Ishikawa (cell line): ENCODE measurements around the gene CEP68.
A peak's percentile ranks its signal among the peaks of the same experiment; 100 is the strongest.

ENCODE experiments used
- CEBPB ChIP-seq: IDR thresholded peaks from 2 replicates; pipeline ENCODE4 v1.6.1; 2012
- CREB1 ChIP-seq: IDR thresholded peaks from 2 replicates; pipeline ENCODE4 v1.6.1; 2012; ENCODE audit warnings: low read depth
- EGR1 ChIP-seq: IDR thresholded peaks from 2 replicates; pipeline ENCODE4 v1.6.1; 2012
- EP300 ChIP-seq: IDR thresholded peaks from 2 replicates; pipeline ENCODE4 v1.6.1; 2012; ENCODE audit warnings: borderline replicate concordance
- FOXM1 ChIP-seq: IDR thresholded peaks from 2 replicates; pipeline ENCODE4 v1.6.1; 2012; ENCODE audit warnings: low read depth, borderline replicate concordance
- NFIC ChIP-seq: IDR thresholded peaks from 2 replicates; pipeline ENCODE4 v1.6.1; 2012
- RAD21 ChIP-seq: IDR thresholded peaks from 2 replicates; pipeline ENCODE4 v1.6.1; 2012; ENCODE audit warnings: low read depth
- TAF1 ChIP-seq: IDR thresholded peaks from 2 replicates; pipeline ENCODE4 v1.6.1; 2012; ENCODE audit warnings: low read depth, mild to moderate bottlenecking
- TCF12 ChIP-seq: IDR thresholded peaks from 2 replicates; pipeline ENCODE4 v1.6.1; 2012; ENCODE audit warnings: low read depth
- TEAD4 ChIP-seq: IDR thresholded peaks from 2 replicates; pipeline ENCODE4 v1.6.1; 2012
- YY1 ChIP-seq: IDR thresholded peaks from 2 replicates; pipeline ENCODE4 v1.6.1; 2012; ENCODE audit warnings: low read depth
- ZBTB7A ChIP-seq: IDR thresholded peaks from 2 replicates; pipeline ENCODE4 v1.6.1; 2012; ENCODE audit warnings: low read depth
- TF ChIP-seq, protein P1 (sequence below): IDR thresholded peaks from 2 replicates; pipeline ENCODE4 v1.6.1; 2012; ENCODE audit warnings: low read depth, mild to moderate bottlenecking
- TF ChIP-seq, protein P2 (sequence below): IDR thresholded peaks from 2 replicates; pipeline ENCODE4 v1.6.1; 2012
- TF ChIP-seq, protein P3 (sequence below): IDR thresholded peaks from 2 replicates; pipeline ENCODE4 v1.6.1; 2012

CEP68 gene

DNA sequence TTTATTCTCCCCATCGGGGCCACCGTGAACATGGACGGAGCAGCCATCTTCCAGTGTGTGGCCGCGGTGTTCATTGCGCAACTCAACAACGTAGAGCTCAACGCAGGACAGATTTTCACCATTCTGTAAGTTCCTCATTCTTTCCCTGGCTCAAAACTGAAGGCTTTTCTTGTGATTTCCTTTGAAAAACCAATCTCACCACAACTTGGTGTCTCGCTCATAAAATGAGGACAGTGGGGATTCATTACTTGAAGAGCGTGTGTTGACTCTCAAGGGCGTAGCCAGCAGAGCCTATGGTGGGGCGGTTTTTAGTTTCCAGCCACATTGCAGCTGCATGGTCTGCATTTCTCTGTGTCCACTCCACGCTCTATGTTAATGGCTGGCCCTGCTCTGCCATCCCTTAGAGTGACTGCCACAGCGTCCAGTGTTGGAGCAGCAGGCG lies 38.1 kb upstream of the CEP68 start:
- TF ChIP-seq, protein P1, sequence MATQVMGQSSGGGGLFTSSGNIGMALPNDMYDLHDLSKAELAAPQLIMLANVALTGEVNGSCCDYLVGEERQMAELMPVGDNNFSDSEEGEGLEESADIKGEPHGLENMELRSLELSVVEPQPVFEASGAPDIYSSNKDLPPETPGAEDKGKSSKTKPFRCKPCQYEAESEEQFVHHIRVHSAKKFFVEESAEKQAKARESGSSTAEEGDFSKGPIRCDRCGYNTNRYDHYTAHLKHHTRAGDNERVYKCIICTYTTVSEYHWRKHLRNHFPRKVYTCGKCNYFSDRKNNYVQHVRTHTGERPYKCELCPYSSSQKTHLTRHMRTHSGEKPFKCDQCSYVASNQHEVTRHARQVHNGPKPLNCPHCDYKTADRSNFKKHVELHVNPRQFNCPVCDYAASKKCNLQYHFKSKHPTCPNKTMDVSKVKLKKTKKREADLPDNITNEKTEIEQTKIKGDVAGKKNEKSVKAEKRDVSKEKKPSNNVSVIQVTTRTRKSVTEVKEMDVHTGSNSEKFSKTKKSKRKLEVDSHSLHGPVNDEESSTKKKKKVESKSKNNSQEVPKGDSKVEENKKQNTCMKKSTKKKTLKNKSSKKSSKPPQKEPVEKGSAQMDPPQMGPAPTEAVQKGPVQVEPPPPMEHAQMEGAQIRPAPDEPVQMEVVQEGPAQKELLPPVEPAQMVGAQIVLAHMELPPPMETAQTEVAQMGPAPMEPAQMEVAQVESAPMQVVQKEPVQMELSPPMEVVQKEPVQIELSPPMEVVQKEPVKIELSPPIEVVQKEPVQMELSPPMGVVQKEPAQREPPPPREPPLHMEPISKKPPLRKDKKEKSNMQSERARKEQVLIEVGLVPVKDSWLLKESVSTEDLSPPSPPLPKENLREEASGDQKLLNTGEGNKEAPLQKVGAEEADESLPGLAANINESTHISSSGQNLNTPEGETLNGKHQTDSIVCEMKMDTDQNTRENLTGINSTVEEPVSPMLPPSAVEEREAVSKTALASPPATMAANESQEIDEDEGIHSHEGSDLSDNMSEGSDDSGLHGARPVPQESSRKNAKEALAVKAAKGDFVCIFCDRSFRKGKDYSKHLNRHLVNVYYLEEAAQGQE = no peak
- TF ChIP-seq CEBPB = peak; percentile 58

DNA sequence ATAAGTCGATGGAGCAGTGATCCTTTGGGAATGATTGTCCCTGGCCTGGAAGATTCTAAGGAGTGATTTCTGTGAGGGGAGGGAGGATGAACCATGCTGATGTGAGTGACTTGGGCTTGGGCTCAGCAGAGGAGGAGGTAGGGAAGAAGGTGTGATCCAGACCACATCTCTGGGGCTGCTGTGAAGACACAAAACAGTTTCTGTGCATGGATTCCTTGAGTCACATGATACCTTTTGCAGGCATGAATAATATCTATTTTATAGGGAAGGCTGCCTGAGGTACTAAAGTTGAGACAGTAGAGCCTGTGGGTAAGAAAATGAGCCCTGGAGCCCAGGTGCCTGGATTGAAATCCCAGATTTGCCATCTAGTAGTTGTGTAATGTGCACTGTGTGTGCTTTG lies 37.2 kb upstream of the CEP68 start:
- TF ChIP-seq TEAD4 = no peak
- TF ChIP-seq, protein P2, sequence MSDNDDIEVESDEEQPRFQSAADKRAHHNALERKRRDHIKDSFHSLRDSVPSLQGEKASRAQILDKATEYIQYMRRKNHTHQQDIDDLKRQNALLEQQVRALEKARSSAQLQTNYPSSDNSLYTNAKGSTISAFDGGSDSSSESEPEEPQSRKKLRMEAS = no peak
- TF ChIP-seq ZBTB7A = no peak
- no peak for TF ChIP-seq CEBPB
- TF ChIP-seq EGR1 = no peak
- no peak for TF ChIP-seq YY1
- TF ChIP-seq TCF12 = no peak
- no peak for TF ChIP-seq FOXM1
- no peak for TF ChIP-seq EP300
- TF ChIP-seq, protein P3, sequence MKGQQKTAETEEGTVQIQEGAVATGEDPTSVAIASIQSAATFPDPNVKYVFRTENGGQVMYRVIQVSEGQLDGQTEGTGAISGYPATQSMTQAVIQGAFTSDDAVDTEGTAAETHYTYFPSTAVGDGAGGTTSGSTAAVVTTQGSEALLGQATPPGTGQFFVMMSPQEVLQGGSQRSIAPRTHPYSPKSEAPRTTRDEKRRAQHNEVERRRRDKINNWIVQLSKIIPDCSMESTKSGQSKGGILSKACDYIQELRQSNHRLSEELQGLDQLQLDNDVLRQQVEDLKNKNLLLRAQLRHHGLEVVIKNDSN = no peak
- TF ChIP-seq TAF1 = no peak
- TF ChIP-seq, protein P1 = no peak
- TF ChIP-seq CREB1 = no peak
- no peak for TF ChIP-seq RAD21

DNA sequence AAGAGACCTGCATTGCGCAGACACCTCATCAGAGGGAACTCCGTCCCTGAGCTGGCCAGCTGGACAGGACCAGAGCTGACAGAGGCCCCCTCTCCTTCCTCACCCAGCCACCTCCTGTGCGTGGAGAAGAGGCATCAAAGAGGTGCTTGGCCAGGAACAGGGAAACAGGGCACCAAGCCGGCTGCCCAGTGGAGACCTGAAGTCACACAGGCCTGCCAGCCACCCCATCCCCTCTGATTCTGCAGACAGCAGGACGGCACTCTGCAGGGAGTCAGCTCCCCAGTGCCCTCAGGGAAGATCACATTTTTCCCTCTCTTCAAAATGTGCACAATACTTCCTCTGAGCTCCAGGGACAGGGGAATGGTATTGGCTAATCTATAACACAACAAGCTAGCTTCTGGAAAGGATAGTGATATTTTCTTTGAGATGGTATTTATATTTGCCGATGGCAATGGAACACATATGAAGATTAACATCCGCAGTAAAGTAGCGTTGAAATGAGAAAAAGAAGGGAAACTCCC lies 36.5 kb upstream of the CEP68 start:
- TF ChIP-seq TAF1 (no peak), ZBTB7A (no peak), FOXM1 (no peak)

DNA sequence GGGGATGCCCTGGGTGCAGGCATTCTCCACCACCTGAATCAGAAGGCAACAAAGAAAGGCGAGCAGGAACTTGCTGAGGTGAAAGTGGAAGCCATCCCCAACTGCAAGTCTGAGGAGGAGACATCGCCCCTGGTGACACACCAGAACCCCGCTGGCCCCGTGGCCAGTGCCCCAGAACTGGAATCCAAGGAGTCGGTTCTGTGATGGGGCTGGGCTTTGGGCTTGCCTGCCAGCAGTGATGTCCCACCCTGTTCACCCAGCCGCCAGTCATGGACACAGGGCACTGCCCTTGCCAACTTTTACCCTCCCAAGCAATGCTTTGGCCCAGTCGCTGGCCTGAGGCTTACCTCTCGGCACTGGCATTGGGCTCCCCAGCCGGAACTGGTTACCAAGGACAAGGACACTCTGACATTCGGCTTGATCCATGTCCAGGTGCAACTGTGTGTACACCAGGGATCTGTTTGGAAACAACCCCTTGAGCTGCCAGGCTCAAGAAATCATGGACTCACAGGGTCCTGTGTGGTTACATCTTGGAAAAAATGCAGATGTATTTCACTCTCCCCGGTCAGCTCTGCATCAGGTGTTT lies 35.2 kb upstream of the CEP68 start:
- no peak for TF ChIP-seq EGR1
- TF ChIP-seq EP300 = no peak
- TF ChIP-seq YY1 = no peak
- TF ChIP-seq, protein P3 = no peak
- no peak for TF ChIP-seq TEAD4
- TF ChIP-seq TAF1 = no peak
- TF ChIP-seq RAD21 = no peak
- TF ChIP-seq TCF12 = no peak
- TF ChIP-seq FOXM1 = no peak
- no peak for TF ChIP-seq NFIC
- no peak for TF ChIP-seq CEBPB
- TF ChIP-seq, protein P2 = no peak

DNA sequence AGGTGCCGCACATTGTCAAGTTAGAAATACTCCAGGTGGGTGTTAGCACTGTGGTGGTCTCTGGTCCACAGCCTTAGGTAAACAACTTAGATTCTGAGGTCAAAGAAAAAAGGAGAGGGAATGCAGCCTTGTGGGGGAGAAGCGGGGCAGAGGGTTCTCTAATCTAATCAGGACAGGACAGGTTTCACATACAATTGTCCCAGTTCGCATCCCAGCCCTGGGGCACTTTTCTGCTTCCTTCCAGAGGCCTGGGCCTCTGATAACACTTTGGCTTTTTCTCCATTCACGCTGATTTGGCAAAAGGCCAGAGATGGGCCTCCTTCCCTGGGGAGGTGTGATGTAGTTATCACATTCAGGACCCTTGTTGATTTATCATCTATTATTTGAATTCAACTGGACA lies 34.5 kb upstream of the CEP68 start:
- no peak for TF ChIP-seq CREB1
- no peak for TF ChIP-seq EGR1
- no peak for TF ChIP-seq TEAD4
- no peak for TF ChIP-seq NFIC
- TF ChIP-seq RAD21 = no peak
- no peak for TF ChIP-seq EP300
- no peak for TF ChIP-seq TCF12
- no peak for TF ChIP-seq YY1
- TF ChIP-seq, protein P3 = no peak
- no peak for TF ChIP-seq FOXM1
- TF ChIP-seq, protein P2 = no peak
- no peak for TF ChIP-seq TAF1
- TF ChIP-seq, protein P1 = no peak
- TF ChIP-seq CEBPB = no peak
- TF ChIP-seq ZBTB7A = no peak
